Upper lobe of left lung (tissue), 6 donors: ENCODE results near the gene MMD. TPM values are rescaled to one million over a fixed set of nuclear protein-coding genes. Genes with fewer than 3 reads are reported as not detected.
A peak's percentile ranks its signal among the peaks of the same experiment; 100 is the strongest.

Experiments used
- ATAC-seq, 2 donors: fragments of 200-7000 bp; cut with Tn5 transposase; one replicate each; pipeline ENCODE4 v1.9.1; 2022; ENCODE audit warnings: mild to moderate bottlenecking in 2 of 2, moderate library complexity in 2 of 2; ENCODE audit not compliant: low FRiP score in 2 of 2
- DNase-seq, 2 donors: peaks; one replicate each; pipeline ENCODE4 v3.0.0-alpha.2; 2019 to 2020
- H3K27ac ChIP-seq, 4 donors: fragments of 200-600 bp; sonication (generic); one replicate each; pipeline ENCODE4 v1.5.1; 2016 to 2019
- H3K27me3 ChIP-seq, 4 donors: fragments of 200-600 bp; sonication (generic); one replicate each; pipeline ENCODE4 v1.5.1; 2017 to 2019
- H3K36me3 ChIP-seq, 4 donors: fragments of 200-600 bp; sonication (generic); one replicate each; pipeline ENCODE4 v1.5.1; 2016 to 2019
- H3K4me1 ChIP-seq, 4 donors: fragments of 200-600 bp; sonication (generic); one replicate each; pipeline ENCODE4 v1.5.1; 2018 to 2019
- H3K4me3 ChIP-seq, 4 donors: fragments of 200-600 bp; sonication (generic); one replicate each; pipeline ENCODE4 v1.5.1; 2017 to 2019; ENCODE audit warnings: mild to moderate bottlenecking in 2 of 4, moderate library complexity in 1 of 4
- H3K9me3 ChIP-seq, 4 donors: fragments of 200-600 bp; sonication (generic); one replicate each; pipeline ENCODE4 v1.5.1; 2018 to 2019
- CTCF ChIP-seq, 6 experiments: fragments of 450-650 bp in 4 of 6; fragments of 200-600 bp in 2 of 6; sonication (generic) in 2 of 6; IDR thresholded peaks; one replicate each; pipeline ENCODE4 v1.5.1; 2016 to 2019; ENCODE audit warnings: antibody characterized with exemption in 6 of 6
- EP300 ChIP-seq, 4 donors: sonication (generic); formaldehyde crosslinking; IDR thresholded peaks; one replicate each; pipeline ENCODE4 v1.5.1; 2017; ENCODE audit warnings: antibody characterized with exemption in 4 of 4, control low read depth in 2 of 4
- POLR2A ChIP-seq, 4 donors: fragments of 450-650 bp; IDR thresholded peaks; one replicate each; pipeline ENCODE4 v1.5.1; 2016 to 2017; ENCODE audit warnings: antibody characterized with exemption in 4 of 4, mild to moderate bottlenecking in 2 of 4
- POLR2AphosphoS5 ChIP-seq, 2 donors: sonication (generic); formaldehyde crosslinking; IDR thresholded peaks; one replicate each; pipeline ENCODE4 v1.5.1; 2017; ENCODE audit warnings: antibody characterized with exemption in 2 of 2
- WGBS, 2 donors: methylation state at CpG; one replicate each; pipeline ENCODE4 v1.1.5; 2017 to 2018; 5-methylcytosine and 5-hydroxymethylcytosine counted together
- total RNA-seq, 6 donors: library from RNA; depleted of rRNA in 4 of 6; stranded (reverse); fragments of >200 nt in 4 of 6; gene quantifications; one replicate each; pipeline versions ENCODE4 v1.1.0 to v1.2.1, GENCODE V29; 2016 to 2021
- donor health status: DM: no; HTN: no; CAD: no; lungs with moderate emphysema.
- donor health status: DM: no; HTN: yes; CAD: no; lungs with severe emphysema.

Gene MMD
- total RNA-seq, 6 donors from 2014 or later, result 13.5 to 26.7 (median 19.0) TPM

DNA sequence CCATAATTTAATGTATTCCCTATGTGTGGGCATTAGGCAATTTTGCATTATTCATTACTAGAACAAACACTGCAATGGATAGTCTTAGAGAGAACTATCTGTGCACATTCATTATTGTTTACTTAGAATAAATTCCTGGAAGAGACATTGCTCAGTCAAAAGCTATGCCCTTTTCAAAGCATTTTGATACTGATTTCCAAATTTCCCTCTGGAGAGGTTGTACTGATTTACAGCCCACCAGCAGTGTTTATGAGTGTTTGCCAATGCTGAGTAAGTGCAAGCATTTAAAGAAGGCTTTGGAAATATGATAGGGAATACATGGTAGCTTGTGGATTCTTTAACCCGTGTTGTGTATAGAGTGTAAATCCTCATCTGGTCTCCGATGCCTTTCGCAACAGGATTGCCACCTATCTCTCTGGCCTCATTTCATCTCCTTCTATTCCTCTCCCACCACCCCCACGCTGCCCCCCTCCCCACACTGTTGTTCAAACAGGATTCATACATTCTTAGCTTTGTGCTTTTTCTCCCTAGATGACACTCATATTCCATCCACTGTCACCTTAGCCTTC, 33.4 kb upstream of the MMD start:
- no peaks in the 10 kb centered on the region for H3K36me3 ChIP-seq
- no peak overlapping the region for H3K4me3 ChIP-seq
- DNase-seq (no peak), ATAC-seq (peak in 1 of 2 donors; percentile 55)
- WGBS, 2 donors, result 72 to 81% methylated on average over 4 of the region's 4 CpGs
- H3K4me1 ChIP-seq, result peaks cover 5 to 21% (median 9%) of the 10 kb centered on the region in 4 donors
- TF ChIP-seq POLR2AphosphoS5 (IDR thresholded peaks at IDR 0.05) (peak in 1 of 2 donors; percentile 38), EP300 (IDR thresholded peaks at IDR 0.05) (no peak)
- H3K9me3 ChIP-seq, result no peaks in the 10 kb centered on the region
- H3K27me3 ChIP-seq, result no peaks in the 10 kb centered on the region
- no peak overlapping the region for H3K27ac ChIP-seq

- Histone ChIP-seq H3K4me1 (peaks cover 5 to 21% (median 9%) of the 10 kb centered on the region in 4 donors), H3K9me3 (no peaks in the 10 kb centered on the region), H3K4me3 (no peak overlapping the region), H3K36me3 (no peaks in the 10 kb centered on the region), H3K27me3 (no peaks in the 10 kb centered on the region), H3K27ac (no peak overlapping the region)
- TF ChIP-seq EP300 (IDR thresholded peaks at IDR 0.05), result no peak
- TF ChIP-seq POLR2A (IDR thresholded peaks at IDR 0.05), result no peak
- no peak for TF ChIP-seq CTCF (IDR thresholded peaks at IDR 0.05)
- peak in 1 of 2 donors; percentile 32 for TF ChIP-seq POLR2AphosphoS5 (IDR thresholded peaks at IDR 0.05)
- ATAC-seq, result peak in 1 of 2 donors; percentile 42
- WGBS, 2 donors, result 33 to 66% methylated on average over 6 of the region's 6 CpGs
- DNase-seq, result peak in 1 of 2 donors; percentile 37
These were observed 32.4 kb upstream of the MMD start for GRCh38 chr17:55453839-55454557.

- no peaks in the 10 kb centered on the region for H3K36me3 ChIP-seq
- 35 to 51% methylated on average over 5 of the region's 5 CpGs for WGBS, 2 donors
- H3K27ac ChIP-seq, result peak overlapping the region in 3 of 4 donors; percentile 41 to 65 (median 44)
- no peaks in the 10 kb centered on the region for H3K9me3 ChIP-seq
- TF ChIP-seq POLR2AphosphoS5 (IDR thresholded peaks at IDR 0.05), result peak; percentile 41 to 45
- TF ChIP-seq EP300 (IDR thresholded peaks at IDR 0.05), result no peak
- peak; percentile 27 to 84 for ATAC-seq
- H3K27me3 ChIP-seq, result no peaks in the 10 kb centered on the region
- H3K4me3 ChIP-seq, result no peak overlapping the region
- H3K4me1 ChIP-seq, result peaks cover 5 to 21% (median 9%) of the 10 kb centered on the region in 4 donors
- no peak for DNase-seq
These were observed 30.6 kb upstream of the MMD start for GRCh38 chr17:55452139-55452790.

GRCh38 chr17:55451758-55452138, 30.1 kb upstream of the MMD start:
- Histone ChIP-seq H3K36me3 (no peaks in the 10 kb centered on the region), H3K9me3 (no peaks in the 10 kb centered on the region), H3K27me3 (no peaks in the 10 kb centered on the region), H3K4me1 (peaks cover 5 to 21% (median 9%) of the 10 kb centered on the region in 4 donors), H3K27ac (peak overlapping the region in 2 of 4 donors; percentile 3 to 65), H3K4me3 (no peak overlapping the region)
- TF ChIP-seq EP300 (IDR thresholded peaks at IDR 0.05), result no peak
- TF ChIP-seq POLR2A (IDR thresholded peaks at IDR 0.05), result no peak
- no peak for TF ChIP-seq POLR2AphosphoS5 (IDR thresholded peaks at IDR 0.05)
- 91% methylated on average over 2 of the region's 2 CpGs for WGBS, 2 donors
- DNase-seq (no peak), ATAC-seq (no peak)

GRCh38 chr17:55451203-55451641, 29.6 kb upstream of the MMD start:
- Histone ChIP-seq H3K9me3 (no peaks in the 10 kb centered on the region), H3K36me3 (no peaks in the 10 kb centered on the region), H3K4me3 (no peak overlapping the region), H3K27ac (peak overlapping the region in 1 of 4 donors; percentile 3), H3K4me1 (peaks cover 5 to 21% (median 9%) of the 10 kb centered on the region in 4 donors), H3K27me3 (no peaks in the 10 kb centered on the region)
- ATAC-seq (no peak), DNase-seq (no peak)
- no peak for TF ChIP-seq POLR2A (IDR thresholded peaks at IDR 0.05)
- no peak for TF ChIP-seq POLR2AphosphoS5 (IDR thresholded peaks at IDR 0.05)
- TF ChIP-seq CTCF (IDR thresholded peaks at IDR 0.05), result no peak
- TF ChIP-seq EP300 (IDR thresholded peaks at IDR 0.05), result no peak
- WGBS, 2 donors, result 60 to 79% methylated on average over 1 of the region's 1 CpG

DNA sequence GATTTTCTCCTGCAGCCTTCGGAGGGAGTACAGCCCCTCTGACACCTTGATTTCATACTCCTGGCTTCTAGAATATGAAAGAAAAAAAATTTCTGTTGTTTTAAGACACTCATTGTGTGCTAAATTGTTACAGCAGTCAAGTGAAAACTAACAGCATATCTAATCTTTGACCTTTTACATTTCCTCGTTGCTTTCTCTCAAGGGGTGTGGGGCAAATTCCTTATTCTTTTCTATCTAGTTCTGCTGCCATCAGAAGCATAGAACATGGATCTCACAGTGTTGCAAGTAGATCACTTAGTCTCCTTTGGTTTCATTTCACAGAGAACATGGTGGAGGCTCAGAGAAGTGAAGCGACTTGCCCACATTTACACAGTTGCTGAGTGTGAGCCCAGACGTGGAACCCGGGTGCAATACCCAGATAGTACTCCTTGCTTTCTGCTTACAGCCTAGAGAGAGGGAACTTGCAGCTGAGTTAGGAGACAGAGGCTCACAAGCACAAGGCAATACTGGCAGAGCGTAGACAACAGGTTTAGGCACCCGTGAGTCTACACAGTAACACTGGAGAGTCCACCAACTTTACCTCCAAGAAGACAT, 28.7 kb upstream of the MMD start:
- no peak overlapping the region for H3K27ac ChIP-seq
- no peak for DNase-seq
- TF ChIP-seq CTCF (IDR thresholded peaks at IDR 0.05), result no peak
- TF ChIP-seq POLR2A (IDR thresholded peaks at IDR 0.05), result no peak
- TF ChIP-seq POLR2AphosphoS5 (IDR thresholded peaks at IDR 0.05), result no peak
- TF ChIP-seq EP300 (IDR thresholded peaks at IDR 0.05), result no peak
- no peak overlapping the region for H3K4me3 ChIP-seq
- H3K27me3 ChIP-seq, result no peaks in the 10 kb centered on the region
- H3K4me1 ChIP-seq, result peaks cover 5 to 24% (median 11%) of the 10 kb centered on the region in 4 donors
- H3K9me3 ChIP-seq, result no peaks in the 10 kb centered on the region
- WGBS, 2 donors, result 85 to 86% methylated on average over 5 to 7 of the region's 7 CpGs
- no peak for ATAC-seq
- no peaks in the 10 kb centered on the region for H3K36me3 ChIP-seq
